Measurements from ENCODE around the gene SMYD3.

SMYD3 gene

GRCh38 chr1:245804696-245805095 lies 702.4 kb downstream of the SMYD3 start:
- Histone ChIP-seq H3K27ac (ENCODE audit: low read depth, low read length) (no peak overlapping the region), H3K4me3 (ENCODE audit: low read depth in 1 of 5, low read length in 5 of 5) (no peak overlapping the region), H3K4me1 (ENCODE audit: control insufficient read depth in 5 of 5, insufficient read depth in 5 of 5, low read length in 5 of 5) (peaks cover 0 to 2% (median 0%) of the 10 kb centered on the region in 5 donors), H3K9me3 (ENCODE audit: control insufficient read depth in 5 of 5, low read length in 5 of 5) (no peaks in the 10 kb centered on the region), H3K27me3 (ENCODE audit: control insufficient read depth in 5 of 5, insufficient read depth in 4 of 5, low read length in 5 of 5) (no peaks in the 10 kb centered on the region), H3K36me3 (ENCODE audit: control insufficient read depth in 5 of 5, insufficient read depth in 5 of 5, low read length in 5 of 5) (no peaks in the 10 kb centered on the region), H3K9ac (ENCODE audit: low read length in 5 of 5) (no peak overlapping the region)

DNA sequence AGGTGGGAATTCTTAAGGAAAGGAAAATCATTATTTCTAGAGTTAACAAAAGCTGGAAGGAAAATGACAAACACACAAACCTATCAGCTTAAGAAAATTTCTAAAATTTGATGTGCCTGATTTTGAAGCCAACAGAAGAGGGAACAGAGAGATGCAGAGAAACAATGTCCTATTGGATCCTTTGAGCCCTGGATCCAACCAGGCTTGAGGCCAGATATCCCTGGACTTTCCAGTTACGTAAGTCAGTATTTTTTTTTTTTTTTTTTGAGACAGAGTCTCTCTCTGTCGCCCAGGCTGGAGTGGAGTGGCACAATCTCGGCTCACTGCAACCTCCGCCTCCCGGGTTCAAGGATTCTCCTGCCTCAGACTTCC lies 703.4 kb downstream of the SMYD3 start:
- no peak overlapping the region for H3K27ac ChIP-seq (ENCODE audit: low read depth, low read length)
- H3K9me3 ChIP-seq (ENCODE audit: control insufficient read depth in 5 of 5, low read length in 5 of 5), result no peaks in the 10 kb centered on the region
- H3K4me1 ChIP-seq (ENCODE audit: control insufficient read depth in 5 of 5, insufficient read depth in 5 of 5, low read length in 5 of 5), result peaks cover 0 to 2% (median 0%) of the 10 kb centered on the region in 5 donors

GRCh38 chr1:245802941-245803665 lies 704.0 kb downstream of the SMYD3 start:
- no peak overlapping the region for H3K4me3 ChIP-seq (ENCODE audit: low read depth in 1 of 5, low read length in 5 of 5)
- H3K36me3 ChIP-seq (ENCODE audit: control insufficient read depth in 5 of 5, insufficient read depth in 5 of 5, low read length in 5 of 5), result no peaks in the 10 kb centered on the region
- no peaks in the 10 kb centered on the region for H3K9me3 ChIP-seq (ENCODE audit: control insufficient read depth in 5 of 5, low read length in 5 of 5)
- no peak overlapping the region for H3K27ac ChIP-seq (ENCODE audit: low read depth, low read length)
- no peaks in the 10 kb centered on the region for H3K27me3 ChIP-seq (ENCODE audit: control insufficient read depth in 5 of 5, insufficient read depth in 4 of 5, low read length in 5 of 5)
- peaks cover 0 to 2% (median 0%) of the 10 kb centered on the region in 5 donors for H3K4me1 ChIP-seq (ENCODE audit: control insufficient read depth in 5 of 5, insufficient read depth in 5 of 5, low read length in 5 of 5)
- H3K9ac ChIP-seq (ENCODE audit: low read length in 5 of 5), result no peak overlapping the region

More for the DNA sequence above, 703.4 kb downstream of the SMYD3 start:
- no peaks in the 10 kb centered on the region for H3K36me3 ChIP-seq (ENCODE audit: control insufficient read depth in 5 of 5, insufficient read depth in 5 of 5, low read length in 5 of 5)
- no peak overlapping the region for H3K4me3 ChIP-seq (ENCODE audit: low read depth in 1 of 5, low read length in 5 of 5)
- H3K27me3 ChIP-seq (ENCODE audit: control insufficient read depth in 5 of 5, insufficient read depth in 4 of 5, low read length in 5 of 5), result no peaks in the 10 kb centered on the region
- H3K9ac ChIP-seq (ENCODE audit: low read length in 5 of 5), result no peak overlapping the region

GRCh38 chr1:245800901-245801605 lies 706.0 kb downstream of the SMYD3 start:
- Histone ChIP-seq H3K27ac (ENCODE audit: low read depth, low read length) (no peak overlapping the region), H3K9me3 (ENCODE audit: control insufficient read depth in 5 of 5, low read length in 5 of 5) (no peaks in the 10 kb centered on the region), H3K9ac (ENCODE audit: low read length in 5 of 5) (no peak overlapping the region), H3K4me3 (ENCODE audit: low read depth in 1 of 5, low read length in 5 of 5) (no peak overlapping the region), H3K36me3 (ENCODE audit: control insufficient read depth in 5 of 5, insufficient read depth in 5 of 5, low read length in 5 of 5) (no peaks in the 10 kb centered on the region), H3K4me1 (ENCODE audit: control insufficient read depth in 5 of 5, insufficient read depth in 5 of 5, low read length in 5 of 5) (no peaks in the 10 kb centered on the region), H3K27me3 (ENCODE audit: control insufficient read depth in 5 of 5, insufficient read depth in 4 of 5, low read length in 5 of 5) (no peaks in the 10 kb centered on the region)

DNA sequence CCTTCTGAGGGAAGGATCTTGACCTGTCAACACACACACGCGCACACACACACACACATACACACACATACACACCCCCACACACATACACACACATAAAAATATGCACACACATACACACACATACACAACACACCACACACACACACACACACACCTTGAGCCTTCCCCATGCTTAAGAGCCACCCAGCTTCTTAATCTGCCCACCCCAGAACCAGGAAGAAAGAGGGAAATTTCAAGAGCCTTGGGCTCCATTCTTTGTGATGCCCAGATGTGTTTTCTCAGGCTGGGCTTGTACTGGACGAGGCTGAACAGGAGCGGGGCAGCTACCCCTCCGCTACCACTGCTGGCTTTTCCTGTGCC lies 708.7 kb downstream of the SMYD3 start:
- Histone ChIP-seq H3K9ac (ENCODE audit: low read length in 5 of 5) (no peak overlapping the region), H3K4me3 (ENCODE audit: low read depth in 1 of 5, low read length in 5 of 5) (no peak overlapping the region), H3K9me3 (ENCODE audit: control insufficient read depth in 5 of 5, low read length in 5 of 5) (no peaks in the 10 kb centered on the region), H3K27me3 (ENCODE audit: control insufficient read depth in 5 of 5, insufficient read depth in 4 of 5, low read length in 5 of 5) (no peaks in the 10 kb centered on the region), H3K4me1 (ENCODE audit: control insufficient read depth in 5 of 5, insufficient read depth in 5 of 5, low read length in 5 of 5) (no peaks in the 10 kb centered on the region), H3K36me3 (ENCODE audit: control insufficient read depth in 5 of 5, insufficient read depth in 5 of 5, low read length in 5 of 5) (no peaks in the 10 kb centered on the region), H3K27ac (ENCODE audit: low read depth, low read length) (no peak overlapping the region)

DNA sequence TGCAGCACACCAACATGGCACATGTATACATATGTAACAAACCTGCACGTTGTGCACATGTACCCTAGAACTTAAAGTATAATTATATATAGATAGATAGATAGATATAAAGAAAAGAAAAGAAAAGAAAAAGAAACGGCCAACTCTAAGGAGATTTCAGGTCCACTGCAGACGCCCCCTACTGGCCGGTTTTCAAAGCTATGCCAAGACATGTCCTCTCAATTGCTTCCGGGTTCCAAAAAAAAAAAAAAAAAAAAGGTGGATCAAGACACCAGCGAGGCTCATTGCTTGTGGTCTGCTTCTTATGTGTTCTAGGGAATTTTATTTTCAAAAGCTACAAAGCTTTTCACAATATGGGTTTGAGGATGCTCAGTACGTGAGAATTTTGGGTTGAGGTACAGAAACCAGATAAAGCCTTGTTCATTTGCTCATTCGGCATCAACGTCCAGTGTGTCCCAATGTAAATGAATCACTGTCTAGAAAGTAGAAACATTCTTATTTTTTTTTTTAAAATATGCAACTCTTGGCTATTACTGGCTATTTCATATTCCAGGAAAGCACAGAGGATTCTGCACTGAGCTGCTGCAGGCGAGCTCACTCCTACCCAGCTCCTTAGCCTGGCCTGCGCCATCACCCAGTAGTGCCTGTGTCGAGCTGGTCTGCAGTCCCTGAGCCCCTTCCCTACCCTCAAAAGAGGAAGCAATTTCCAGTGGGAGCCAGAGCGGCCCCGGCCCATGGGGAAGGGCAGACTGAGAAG lies 709.3 kb downstream of the SMYD3 start:
- Histone ChIP-seq H3K4me1 (ENCODE audit: control insufficient read depth in 5 of 5, insufficient read depth in 5 of 5, low read length in 5 of 5) (no peaks in the 10 kb centered on the region), H3K27me3 (ENCODE audit: control insufficient read depth in 5 of 5, insufficient read depth in 4 of 5, low read length in 5 of 5) (no peaks in the 10 kb centered on the region), H3K27ac (ENCODE audit: low read depth, low read length) (no peak overlapping the region), H3K36me3 (ENCODE audit: control insufficient read depth in 5 of 5, insufficient read depth in 5 of 5, low read length in 5 of 5) (no peaks in the 10 kb centered on the region), H3K9ac (ENCODE audit: low read length in 5 of 5) (no peak overlapping the region), H3K9me3 (ENCODE audit: control insufficient read depth in 5 of 5, low read length in 5 of 5) (no peaks in the 10 kb centered on the region), H3K4me3 (ENCODE audit: low read depth in 1 of 5, low read length in 5 of 5) (no peak overlapping the region)

DNA sequence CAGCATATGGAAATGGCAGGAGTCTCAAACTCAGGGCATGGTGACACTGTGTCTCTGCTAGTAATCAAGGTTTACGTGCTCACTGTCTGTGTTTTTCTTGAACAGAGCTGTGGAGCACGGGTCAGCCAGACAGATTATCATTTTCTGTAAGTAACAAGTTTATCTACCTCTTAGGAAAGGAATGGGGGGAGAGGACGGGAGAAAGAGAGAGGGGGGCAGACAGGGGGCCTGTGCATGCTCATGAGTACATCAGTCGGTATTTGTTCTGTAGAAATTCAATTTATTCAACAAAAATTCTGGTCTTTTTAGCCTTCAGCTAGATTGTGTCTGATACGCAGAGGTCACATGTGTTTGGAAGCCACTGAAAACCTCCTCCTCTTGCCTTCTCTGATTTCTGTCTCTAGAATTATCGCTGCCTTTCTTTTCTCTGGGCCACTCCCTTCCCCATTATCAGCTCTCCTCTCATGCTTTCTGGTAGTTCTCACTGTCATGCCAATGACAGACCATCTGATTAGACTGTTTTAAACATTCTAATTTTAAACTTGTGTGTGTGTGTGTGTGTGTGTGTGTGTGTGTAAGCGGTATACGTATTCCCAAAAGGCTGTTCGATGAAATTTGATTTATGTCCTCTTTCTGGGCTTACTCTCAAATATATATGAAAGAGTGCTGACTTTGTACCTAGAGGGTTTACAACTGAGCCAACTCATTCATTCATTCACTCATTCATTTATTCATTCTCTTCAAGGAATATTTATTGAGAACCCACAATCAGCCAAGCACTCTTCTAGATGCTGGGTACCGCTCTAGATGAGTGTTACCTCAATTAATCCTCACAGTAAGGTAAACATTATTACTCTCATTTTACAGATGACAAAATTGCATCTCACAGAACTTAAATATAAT lies 715.4 kb downstream of the SMYD3 start:
- Histone ChIP-seq H3K27me3 (ENCODE audit: control insufficient read depth in 5 of 5, insufficient read depth in 4 of 5, low read length in 5 of 5) (no peaks in the 10 kb centered on the region), H3K36me3 (ENCODE audit: control insufficient read depth in 5 of 5, insufficient read depth in 5 of 5, low read length in 5 of 5) (no peaks in the 10 kb centered on the region), H3K9ac (ENCODE audit: low read length in 5 of 5) (no peak overlapping the region), H3K4me1 (ENCODE audit: control insufficient read depth in 5 of 5, insufficient read depth in 5 of 5, low read length in 5 of 5) (no peaks in the 10 kb centered on the region), H3K4me3 (ENCODE audit: low read depth in 1 of 5, low read length in 5 of 5) (no peak overlapping the region), H3K9me3 (ENCODE audit: control insufficient read depth in 5 of 5, low read length in 5 of 5) (no peaks in the 10 kb centered on the region), H3K27ac (ENCODE audit: low read depth, low read length) (no peak overlapping the region)

DNA sequence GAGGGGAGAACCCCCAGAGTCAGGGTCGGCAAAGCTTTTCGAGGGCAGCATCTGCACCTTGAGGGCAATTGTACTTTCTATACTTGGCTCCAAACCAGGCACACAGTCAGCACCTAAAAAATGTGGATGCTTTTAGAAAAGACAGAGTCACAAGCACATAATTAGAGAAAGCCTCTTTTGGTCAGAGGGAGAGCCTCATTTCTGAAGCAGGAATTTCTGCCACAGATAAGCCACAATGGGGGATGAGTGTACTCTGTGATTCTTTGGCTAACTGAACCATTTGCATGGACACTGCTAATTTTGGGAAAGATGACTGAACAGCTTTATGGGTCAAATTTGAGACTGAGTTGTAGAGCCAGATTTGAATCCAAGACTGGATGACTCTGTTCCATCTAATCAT lies 716.6 kb downstream of the SMYD3 start:
- H3K9ac ChIP-seq (ENCODE audit: low read length in 5 of 5), result no peak overlapping the region
- H3K27ac ChIP-seq (ENCODE audit: low read depth, low read length), result no peak overlapping the region
- H3K4me1 ChIP-seq (ENCODE audit: control insufficient read depth in 5 of 5, insufficient read depth in 5 of 5, low read length in 5 of 5), result no peaks in the 10 kb centered on the region
- no peaks in the 10 kb centered on the region for H3K36me3 ChIP-seq (ENCODE audit: control insufficient read depth in 5 of 5, insufficient read depth in 5 of 5, low read length in 5 of 5)
- H3K27me3 ChIP-seq (ENCODE audit: control insufficient read depth in 5 of 5, insufficient read depth in 4 of 5, low read length in 5 of 5), result no peaks in the 10 kb centered on the region
- H3K9me3 ChIP-seq (ENCODE audit: control insufficient read depth in 5 of 5, low read length in 5 of 5), result no peaks in the 10 kb centered on the region
- H3K4me3 ChIP-seq (ENCODE audit: low read depth in 1 of 5, low read length in 5 of 5), result no peak overlapping the region

GRCh38 chr1:245788886-245789285 lies 718.2 kb downstream of the SMYD3 start:
- H3K27ac ChIP-seq (ENCODE audit: low read depth, low read length), result no peak overlapping the region
- H3K9me3 ChIP-seq (ENCODE audit: control insufficient read depth in 5 of 5, low read length in 5 of 5), result no peaks in the 10 kb centered on the region

More at GRCh38 chr1:245788886-245789285, 718.2 kb downstream of the SMYD3 start:
- Histone ChIP-seq H3K9ac (ENCODE audit: low read length in 5 of 5) (no peak overlapping the region), H3K4me3 (ENCODE audit: low read depth in 1 of 5, low read length in 5 of 5) (no peak overlapping the region), H3K4me1 (ENCODE audit: control insufficient read depth in 5 of 5, insufficient read depth in 5 of 5, low read length in 5 of 5) (no peaks in the 10 kb centered on the region), H3K27me3 (ENCODE audit: control insufficient read depth in 5 of 5, insufficient read depth in 4 of 5, low read length in 5 of 5) (no peaks in the 10 kb centered on the region), H3K36me3 (ENCODE audit: control insufficient read depth in 5 of 5, insufficient read depth in 5 of 5, low read length in 5 of 5) (no peaks in the 10 kb centered on the region)
